IMR-90 (cell line): Measurements from ENCODE around the gene N4BP2L1. TPM values are rescaled to one million over a fixed set of nuclear protein-coding genes. Genes with fewer than 3 reads are reported as not detected.

ENCODE experiments used
- ATAC-seq: fragments of 200-7000 bp; cut with Tn5 transposase; 2 replicates; pipeline ENCODE4 v1.9.1; 2020; ENCODE audit warnings: low read depth, mild to moderate bottlenecking, moderate library complexity
- BruUV-seq: library from RNA; stranded (reverse); fragments of 400-500 nt; replicated peaks from 2 replicates; lab custom pipeline; 2021; lab: Mats Ljungman, UMichigan
- CTCF ChIA-PET: fragments of 300-600 bp; formaldehyde crosslinking; extraction: SDS; loops from one replicate; lab custom pipeline; 2021; ENCODE audit warnings: antibody characterized with exemption; lab: Yijun Ruan, JAX
- POLR2A ChIA-PET: fragments of 300-600 bp; sonication (Branson Sonifier 250); formaldehyde crosslinking; loops from one replicate; lab custom pipeline; 2022; ENCODE audit warnings: antibody characterized with exemption; ENCODE audit not compliant: unreplicated experiment; lab: Charles Lee
- DNase-seq: peaks from one replicate; pipeline ENCODE4 v3.0.0; 2013
- H2AFZ ChIP-seq: replicated peaks from 2 replicates; pipeline ENCODE3; 2013; ENCODE audit warnings: low read length, mild to moderate bottlenecking; ENCODE audit not compliant: poor library complexity
- H2AK5ac ChIP-seq: 2 replicates; pipeline ENCODE4 v1.6.1; 2013; ENCODE audit warnings: low read depth, low read length, inconsistent platforms
- H2AK9ac ChIP-seq: replicated peaks from 2 replicates; pipeline ENCODE3; 2013; ENCODE audit warnings: mild to moderate bottlenecking, low read depth, low read length, moderate library complexity; ENCODE audit not compliant: poor library complexity
- H2BK120ac ChIP-seq: 2 replicates; pipeline ENCODE4 v1.6.1; 2013; ENCODE audit warnings: low read depth, low read length, inconsistent platforms
- H2BK15ac ChIP-seq: 3 replicates; pipeline ENCODE4 v1.6.1; 2013; ENCODE audit warnings: low read depth, low read length, inconsistent platforms
- H2BK20ac ChIP-seq: 2 replicates; pipeline ENCODE4 v1.6.1; 2013; ENCODE audit warnings: low read depth, mild to moderate bottlenecking, inconsistent platforms, low read length, moderate library complexity
- H2BK5ac ChIP-seq: 2 replicates; pipeline ENCODE4 v1.6.1; 2013; ENCODE audit warnings: mild to moderate bottlenecking, low read depth, low read length, inconsistent platforms; ENCODE audit not compliant: poor library complexity, severe bottlenecking
- H3K14ac ChIP-seq: replicated peaks from 2 replicates; pipeline ENCODE4 v1.6.1; 2013; ENCODE audit warnings: low read depth, low read length, inconsistent platforms
- H3K18ac ChIP-seq: 2 replicates; pipeline ENCODE4 v1.6.1; 2013; ENCODE audit warnings: low read depth, low read length, control low read depth
- H3K23ac ChIP-seq: 2 replicates; pipeline ENCODE4 v1.6.1; 2013; ENCODE audit warnings: low read depth, low read length, inconsistent platforms
- H3K27ac ChIP-seq: 2 replicates; pipeline ENCODE4 v1.5.1; 2013; ENCODE audit warnings: mild to moderate bottlenecking, control low read depth, low read length; ENCODE audit not compliant: insufficient read depth
- H3K27me3 ChIP-seq: 2 replicates; pipeline ENCODE4 v1.6.1; 2013; ENCODE audit warnings: low read length; ENCODE audit not compliant: control insufficient read depth, insufficient read depth
- H3K36me3 ChIP-seq: 2 replicates; pipeline ENCODE4 v1.6.1; 2013; ENCODE audit warnings: low read length, mixed read lengths; ENCODE audit not compliant: control insufficient read depth, insufficient read depth
- H3K4ac ChIP-seq: 2 replicates; pipeline ENCODE4 v1.6.1; 2013; ENCODE audit warnings: low read depth, low read length, inconsistent platforms
- H3K4me1 ChIP-seq: 2 replicates; pipeline ENCODE4 v1.6.1; 2013; ENCODE audit warnings: low read length, mixed read lengths; ENCODE audit not compliant: control insufficient read depth, insufficient read depth
- H3K4me2 ChIP-seq: 2 replicates; pipeline ENCODE4 v1.6.1; 2013; ENCODE audit warnings: low read depth, mild to moderate bottlenecking, control low read depth, low read length, moderate library complexity
- H3K4me3 ChIP-seq: 2 replicates; pipeline ENCODE4 v1.5.1; 2013; ENCODE audit warnings: low read depth, mild to moderate bottlenecking, control low read depth, low read length, moderate library complexity; ENCODE audit not compliant: insufficient read depth
- H3K56ac ChIP-seq: 2 replicates; pipeline ENCODE4 v1.6.1; 2013; ENCODE audit warnings: low read length, inconsistent platforms; ENCODE audit not compliant: insufficient read depth; ENCODE audit errors: extremely low read depth
- H3K79me1 ChIP-seq, 2 experiments: 2 replicates each; pipeline ENCODE4 v1.6.1; 2013; ENCODE audit warnings: low read length in 2 of 2, inconsistent platforms in 1 of 2, low read depth in 1 of 2
- H3K9ac ChIP-seq: 2 replicates; pipeline ENCODE4 v1.6.1; 2013; ENCODE audit warnings: low read depth, low read length, control low read depth
- H3K9me1 ChIP-seq: 2 replicates; pipeline ENCODE4 v1.6.1; 2013; ENCODE audit warnings: low read length, inconsistent platforms; ENCODE audit not compliant: insufficient read depth
- H3K9me3 ChIP-seq: 2 replicates; pipeline ENCODE4 v1.6.1; 2013; ENCODE audit warnings: low read length; ENCODE audit not compliant: control insufficient read depth, insufficient read depth
- H4K20me1 ChIP-seq: 2 replicates; pipeline ENCODE4 v1.6.1; 2013; ENCODE audit warnings: low read length, inconsistent platforms; ENCODE audit not compliant: insufficient read depth
- H4K5ac ChIP-seq: 2 replicates; pipeline ENCODE4 v1.6.1; 2013; ENCODE audit warnings: mild to moderate bottlenecking, low read depth, low read length, control low read depth
- H4K8ac ChIP-seq, 2 experiments: 2 replicates each; pipeline ENCODE4 v1.6.1; 2013; ENCODE audit warnings: low read depth in 2 of 2, low read length in 2 of 2, control low read depth in 1 of 2, inconsistent platforms in 1 of 2
- H4K91ac ChIP-seq: 2 replicates; pipeline ENCODE4 v1.6.1; 2013; ENCODE audit warnings: low read depth, low read length, inconsistent platforms; ENCODE audit not compliant: insufficient read depth
- SMC3 ChIP-seq: fragments of 150-350 bp; IDR thresholded peaks from 2 replicates; pipeline ENCODE4 v1.6.1; 2016; ENCODE audit warnings: low read depth, mild to moderate bottlenecking, antibody characterized with exemption, low read length, moderate library complexity
- WGBS, 2 experiments: methylation state at CpG; one replicate each; pipeline versions ENCODE4 v1.1.5 to v1.1.7; 2013; ENCODE audit warnings: missing lambda C conversion rate in 2 of 2; ENCODE audit not compliant: insufficient read length in 1 of 2; ENCODE audit errors: extremely low coverage in 2 of 2; 5-methylcytosine and 5-hydroxymethylcytosine counted together
- dilution Hi-C: fragments of 300-500 bp; cut with HindIII; formaldehyde crosslinking; loops from one replicate; pipeline ENCODE4 v1.14.3; 2018; ENCODE audit warnings: low sequenced_read_pairs; ENCODE audit not compliant: unreplicated experiment
- in situ Hi-C: fragments of 300-500 bp; cut with MboI; formaldehyde crosslinking; loops from 3 replicates; pipeline ENCODE4 v1.14.3; 2019; ENCODE audit warnings: low sequenced_read_pairs, inconsistent platforms, mixed read lengths
- intact Hi-C: fragments of 100-400 bp; cut with micrococcal nuclease; formaldehyde crosslinking; loops from 2 replicates; pipeline ENCODE4 v1.10.0; 2022
- polyA plus RNA-seq, 3 experiments: library from polyadenylated mRNA; depleted of rRNA; stranded (reverse); fragments of >200 nt; gene quantifications; 2 replicates each; pipeline ENCODE4 v1.2.3, GENCODE V29; 2012; ENCODE audit warnings: low replicate concordance in 1 of 3
- total RNA-seq: library from RNA; depleted of rRNA; stranded (reverse); fragments of >200 nt; gene quantifications from 2 replicates; pipeline ENCODE4 v1.2.3, GENCODE V29; 2012

N4BP2L1 gene
- total and polyA plus RNA-seq, 2 of the 4 experiments (the other 2 are of a cell fraction): 0.18 to 0.46 TPM

GRCh38 chr13:32474999-32475792, 47.3 kb upstream of the N4BP2L1 start:
- Histone ChIP-seq H2BK15ac (no peak overlapping the region), H3K4me1 (no peaks in the 10 kb centered on the region), H4K8ac (no peak overlapping the region), H3K4ac (no peak overlapping the region), H3K14ac (no peak overlapping the region), H3K4me3 (no peak overlapping the region), H3K9me3 (no peaks in the 10 kb centered on the region), H3K9ac (no peak overlapping the region), H3K18ac (no peak overlapping the region), H3K79me1 (no peaks in the 10 kb centered on the region), H3K9me1 (no peaks in the 10 kb centered on the region; the same call in 1 of the 2 replicates), H3K4me2 (no peak overlapping the region), H3K36me3 (no peaks in the 10 kb centered on the region; the same call in none of the 2 replicates), H4K91ac (no peak overlapping the region), H3K27ac (no peak overlapping the region), H3K23ac (no peak overlapping the region), H3K56ac (no peak overlapping the region), H3K27me3 (no peaks in the 10 kb centered on the region), H4K5ac (no peak overlapping the region), H2AK5ac (no peak overlapping the region), H2BK120ac (no peak overlapping the region), H2AK9ac (no peak overlapping the region), H2BK20ac (no peak overlapping the region), H2BK5ac (no peak overlapping the region), H2AFZ (no peak overlapping the region), H4K20me1 (no peaks in the 10 kb centered on the region)
- DNase-seq (no peak), ATAC-seq (no peak)
- intact Hi-C loops (no loop called here), dilution Hi-C loops (no loop called here), in situ Hi-C loops (no loop called here)
- POLR2A ChIA-PET: no interaction called here
- BruUV-seq: no TSS peak
- no peak for TF ChIP-seq SMC3
- CTCF ChIA-PET: no interaction called here
- 40% methylated on average over 1 of the region's 10 CpGs; no CpG with 5 or more reads in 1 of the 2 experiments for WGBS, 2 experiments
